Nephron progenitor cell (in vitro differentiated cells): ENCODE measurements around the gene PRKCZ.

Experiments
- DNase-seq: peaks from one replicate; pipeline ENCODE4 v3.0.0; 2021
- H3K27ac Mint-ChIP-seq: 2 replicates; pipeline ENCODE4 v1.8.0; 2021; ENCODE audit warnings: mild to moderate bottlenecking, moderate library complexity, mixed read lengths
- H3K27me3 Mint-ChIP-seq: 2 replicates; pipeline ENCODE4 v1.8.0; 2021; ENCODE audit warnings: mild to moderate bottlenecking, low read depth, mixed read lengths; ENCODE audit not compliant: poor library complexity
- H3K36me3 Mint-ChIP-seq: 2 replicates; pipeline ENCODE4 v1.8.0; 2021; ENCODE audit warnings: low read depth, mixed read lengths
- H3K4me1 Mint-ChIP-seq: 2 replicates; pipeline ENCODE4 v1.8.0; 2021; ENCODE audit warnings: mixed read lengths
- H3K4me3 Mint-ChIP-seq: 2 replicates; pipeline ENCODE4 v1.8.0; 2021; ENCODE audit warnings: mild to moderate bottlenecking, moderate library complexity, mixed read lengths
- H3K9me3 Mint-ChIP-seq: 2 replicates; pipeline ENCODE4 v1.8.0; 2021; ENCODE audit warnings: mild to moderate bottlenecking, moderate library complexity, mixed read lengths
- TF ChIP-seq, protein P1 (sequence below): fragments of 200-600 bp; sonication (generic); IDR thresholded peaks from 2 replicates; pipeline ENCODE4 v1.5.0; 2021; ENCODE audit warnings: antibody characterized with exemption

Gene PRKCZ

DNA sequence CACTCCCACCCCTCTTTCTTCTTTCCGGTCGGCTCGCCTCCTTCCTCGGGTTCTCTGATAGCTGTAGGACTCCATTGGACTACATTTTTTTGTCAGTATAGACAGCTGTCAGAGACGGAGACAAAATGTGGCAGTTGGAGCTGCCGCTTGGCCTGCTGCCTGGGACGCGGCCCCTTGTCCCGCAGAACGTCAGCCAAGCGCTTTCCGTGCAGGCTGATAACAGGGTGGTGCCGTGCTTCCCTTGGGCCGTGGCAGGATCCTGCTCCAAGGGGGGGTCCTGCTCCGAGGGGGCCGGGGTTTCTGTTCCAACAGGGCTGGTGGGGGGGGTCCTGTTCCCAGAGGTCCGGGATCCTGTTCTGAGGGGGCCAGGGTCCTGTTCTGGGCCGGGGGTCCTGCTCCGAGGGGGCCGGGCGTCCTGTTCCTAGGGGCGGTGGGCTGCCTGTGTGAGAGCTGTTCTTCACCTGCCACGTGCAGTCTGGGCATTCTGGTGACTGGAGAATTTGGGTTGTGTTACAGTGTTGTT is 182.8 kb downstream of the PRKCZ start:
- H3K4me3 Mint-ChIP-seq: peak overlapping the region; percentile 69
- no peak for DNase-seq
- TF ChIP-seq, protein P1, sequence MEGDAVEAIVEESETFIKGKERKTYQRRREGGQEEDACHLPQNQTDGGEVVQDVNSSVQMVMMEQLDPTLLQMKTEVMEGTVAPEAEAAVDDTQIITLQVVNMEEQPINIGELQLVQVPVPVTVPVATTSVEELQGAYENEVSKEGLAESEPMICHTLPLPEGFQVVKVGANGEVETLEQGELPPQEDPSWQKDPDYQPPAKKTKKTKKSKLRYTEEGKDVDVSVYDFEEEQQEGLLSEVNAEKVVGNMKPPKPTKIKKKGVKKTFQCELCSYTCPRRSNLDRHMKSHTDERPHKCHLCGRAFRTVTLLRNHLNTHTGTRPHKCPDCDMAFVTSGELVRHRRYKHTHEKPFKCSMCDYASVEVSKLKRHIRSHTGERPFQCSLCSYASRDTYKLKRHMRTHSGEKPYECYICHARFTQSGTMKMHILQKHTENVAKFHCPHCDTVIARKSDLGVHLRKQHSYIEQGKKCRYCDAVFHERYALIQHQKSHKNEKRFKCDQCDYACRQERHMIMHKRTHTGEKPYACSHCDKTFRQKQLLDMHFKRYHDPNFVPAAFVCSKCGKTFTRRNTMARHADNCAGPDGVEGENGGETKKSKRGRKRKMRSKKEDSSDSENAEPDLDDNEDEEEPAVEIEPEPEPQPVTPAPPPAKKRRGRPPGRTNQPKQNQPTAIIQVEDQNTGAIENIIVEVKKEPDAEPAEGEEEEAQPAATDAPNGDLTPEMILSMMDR: no peak
- H3K4me1 Mint-ChIP-seq: peaks cover 74% of the 10 kb centered on the region
- peaks cover 3% of the 10 kb centered on the region for H3K27me3 Mint-ChIP-seq
- H3K9me3 Mint-ChIP-seq: no peaks in the 10 kb centered on the region
- no peaks in the 10 kb centered on the region for H3K36me3 Mint-ChIP-seq
- H3K27ac Mint-ChIP-seq: peak overlapping the region; percentile 68

DNA sequence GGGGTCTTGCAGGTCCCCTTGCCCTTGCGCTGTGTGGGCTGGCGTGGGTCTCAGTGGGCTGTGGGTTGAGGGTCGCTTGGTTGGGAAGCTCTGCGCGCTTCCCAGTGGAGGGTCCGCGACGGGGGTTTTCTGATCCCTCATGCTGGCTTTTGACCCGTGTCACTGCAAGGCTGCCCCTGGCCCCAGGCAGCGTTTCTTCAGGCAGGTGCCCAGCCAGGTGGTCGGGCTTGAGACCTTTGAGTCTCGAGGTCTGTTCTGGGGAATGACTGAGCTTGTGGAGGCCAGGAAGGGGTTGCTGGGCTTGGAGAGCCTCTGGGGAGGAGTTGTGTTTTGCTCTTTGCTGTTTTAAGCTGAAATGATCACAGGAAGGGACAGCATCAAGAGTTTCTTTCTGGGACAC is 183.3 kb downstream of the PRKCZ start:
- TF ChIP-seq, protein P1: no peak
- H3K9me3 Mint-ChIP-seq: no peaks in the 10 kb centered on the region
- peak overlapping the region; percentile 65 for H3K4me3 Mint-ChIP-seq
- peaks cover 74% of the 10 kb centered on the region for H3K4me1 Mint-ChIP-seq
- H3K27me3 Mint-ChIP-seq: peaks cover 3% of the 10 kb centered on the region
- H3K27ac Mint-ChIP-seq: peak overlapping the region; percentile 68
- no peak for DNase-seq
- no peaks in the 10 kb centered on the region for H3K36me3 Mint-ChIP-seq

DNA sequence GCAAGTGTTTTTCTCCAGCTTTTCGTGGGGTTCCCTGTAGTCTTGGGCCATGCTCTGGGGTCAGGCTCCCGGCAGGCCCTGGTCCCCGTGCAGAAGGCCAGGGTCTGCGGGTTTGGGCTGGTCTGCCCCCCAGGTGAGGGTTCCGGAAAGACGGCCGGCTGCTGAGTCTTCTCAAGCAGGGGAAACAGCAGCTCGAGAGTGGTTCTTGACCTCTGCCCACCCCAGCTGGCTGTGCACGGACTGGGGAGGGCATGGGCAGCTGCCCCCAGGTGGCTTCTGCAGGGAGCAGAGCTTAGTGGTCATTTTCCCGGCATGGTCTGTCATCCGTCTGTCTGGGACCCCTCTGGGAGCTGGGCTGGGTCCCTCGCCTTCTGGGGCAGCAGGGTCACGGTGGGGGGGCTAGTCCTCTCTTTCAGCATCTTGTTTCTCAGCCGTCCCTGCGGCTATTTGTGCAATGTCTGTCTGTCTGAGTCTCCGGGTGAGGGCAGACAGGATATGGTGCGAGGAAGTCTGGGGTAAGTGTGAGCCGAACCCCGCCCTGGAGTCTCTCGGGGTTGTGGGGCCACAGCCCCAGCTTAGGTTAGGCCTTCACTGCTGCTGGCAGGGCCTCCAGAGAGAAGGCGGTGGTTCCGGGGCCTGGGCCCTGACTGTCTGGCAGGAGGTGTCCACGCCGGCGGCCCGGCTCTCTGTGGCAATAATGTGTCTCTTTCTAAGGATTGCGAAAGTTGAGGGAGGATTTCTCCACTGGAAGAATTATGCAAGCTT is 184.0 kb downstream of the PRKCZ start:
- peaks cover 78% of the 10 kb centered on the region for H3K4me1 Mint-ChIP-seq
- H3K36me3 Mint-ChIP-seq: no peaks in the 10 kb centered on the region
- no peaks in the 10 kb centered on the region for H3K9me3 Mint-ChIP-seq
- H3K27ac Mint-ChIP-seq: peak overlapping the region; percentile 48
- peak overlapping the region; percentile 65 for H3K4me3 Mint-ChIP-seq
- H3K27me3 Mint-ChIP-seq: peaks cover 3% of the 10 kb centered on the region
- DNase-seq: no peak
- TF ChIP-seq, protein P1: no peak

DNA sequence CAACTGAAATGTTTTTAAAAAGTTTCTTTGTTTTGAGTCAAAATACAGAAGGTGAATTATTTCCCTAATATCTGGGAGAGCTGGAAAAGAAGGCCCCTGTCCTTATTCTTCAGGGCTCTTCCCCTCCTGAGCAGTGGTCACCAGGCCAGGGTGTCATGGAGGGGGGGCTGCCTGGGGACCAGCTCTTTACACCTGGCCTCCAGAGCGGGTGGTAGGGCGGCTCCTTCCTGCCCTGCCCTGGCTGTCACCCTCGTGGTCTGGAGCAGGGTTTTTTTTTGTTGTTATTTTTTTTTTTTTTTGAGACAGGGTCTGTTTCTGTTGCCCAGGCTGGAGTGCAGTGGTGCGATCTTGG is 184.5 kb downstream of the PRKCZ start:
- Mint-ChIP-seq H3K27ac (peak overlapping the region; percentile 48), H3K27me3 (peaks cover 3% of the 10 kb centered on the region), H3K36me3 (no peaks in the 10 kb centered on the region), H3K4me3 (peak overlapping the region; percentile 34), H3K4me1 (peaks cover 79% of the 10 kb centered on the region), H3K9me3 (no peaks in the 10 kb centered on the region)
- TF ChIP-seq, protein P1: no peak
- DNase-seq: no peak
